ENCODE measurements around the gene HHIPL1.
A peak's percentile ranks its signal among the peaks of the same experiment; 100 is the strongest.

HHIPL1 gene

GRCh38 chr14:99687284-99688209, 42.6 kb downstream of the HHIPL1 start:
- in situ Hi-C loops (cut with MboI; ENCODE audit: low sequenced_read_pairs, unreplicated experiment): no loop called here
- peak; percentile 38 for DNase-seq (ENCODE audit: low spot score)
- TF ChIP-seq CTCF (IDR thresholded peaks at IDR 0.05; ENCODE audit: borderline replicate concordance, control extremely low read depth, extremely low read depth, insufficient read depth, missing control alignments): peak; percentile 55

GRCh38 chr14:99688210-99688581, 43.3 kb downstream of the HHIPL1 start:
- in situ Hi-C loops (cut with MboI; ENCODE audit: low sequenced_read_pairs, unreplicated experiment): no loop called here
- no peak for DNase-seq (ENCODE audit: low spot score)
- no peak for TF ChIP-seq CTCF (IDR thresholded peaks at IDR 0.05; ENCODE audit: borderline replicate concordance, control extremely low read depth, extremely low read depth, insufficient read depth, missing control alignments)

GRCh38 chr14:99688629-99689028, 43.7 kb downstream of the HHIPL1 start:
- peak; percentile 6 for DNase-seq (ENCODE audit: low spot score)
- TF ChIP-seq CTCF (IDR thresholded peaks at IDR 0.05; ENCODE audit: borderline replicate concordance, control extremely low read depth, extremely low read depth, insufficient read depth, missing control alignments): no peak
- in situ Hi-C loops (cut with MboI; ENCODE audit: low sequenced_read_pairs, unreplicated experiment): no loop called here

GRCh38 chr14:99689266-99690236, 44.6 kb downstream of the HHIPL1 start:
- no peak for DNase-seq (ENCODE audit: low spot score)
- TF ChIP-seq CTCF (IDR thresholded peaks at IDR 0.05; ENCODE audit: borderline replicate concordance, control extremely low read depth, extremely low read depth, insufficient read depth, missing control alignments): no peak
- in situ Hi-C loops (cut with MboI; ENCODE audit: low sequenced_read_pairs, unreplicated experiment): no loop called here

GRCh38 chr14:99690636-99691035, 45.7 kb downstream of the HHIPL1 start:
- in situ Hi-C loops (cut with MboI; ENCODE audit: low sequenced_read_pairs, unreplicated experiment): no loop called here
- no peak for TF ChIP-seq CTCF (IDR thresholded peaks at IDR 0.05; ENCODE audit: borderline replicate concordance, control extremely low read depth, extremely low read depth, insufficient read depth, missing control alignments)
- no peak for DNase-seq (ENCODE audit: low spot score)

GRCh38 chr14:99691111-99691885, 46.4 kb downstream of the HHIPL1 start:
- no peak for TF ChIP-seq CTCF (IDR thresholded peaks at IDR 0.05; ENCODE audit: borderline replicate concordance, control extremely low read depth, extremely low read depth, insufficient read depth, missing control alignments)
- in situ Hi-C loops (cut with MboI; ENCODE audit: low sequenced_read_pairs, unreplicated experiment): no loop called here
- no peak for DNase-seq (ENCODE audit: low spot score)

All from GM13976 (cell line).